ENCODE measurements around the gene STARD8. TPM values are rescaled to one million over a fixed set of nuclear protein-coding genes. Genes with fewer than 3 reads are reported as not detected.
"Not testable (repeated sequence)": the region's sequence is repeated elsewhere in the genome, so short reads cannot be mapped to it uniquely, and the experiment has no call there.

The STARD8 gene
- polyA plus RNA-seq, 1 donor = 2.6 TPM

- no peaks in the 10 kb centered on the region for H3K27me3 ChIP-seq (ENCODE audit: control insufficient read depth, insufficient read depth, low read length)
- H3K27ac ChIP-seq (ENCODE audit: low read length) = no peak overlapping the region
- H3K4me1 ChIP-seq (ENCODE audit: control insufficient read depth, insufficient read depth, low read length) = no peaks in the 10 kb centered on the region
- H3K9me3 ChIP-seq (ENCODE audit: control insufficient read depth, low read depth, low read length) = no peaks in the 10 kb centered on the region
- no peak for DNase-seq
- no peaks in the 10 kb centered on the region for H3K36me3 ChIP-seq (ENCODE audit: control insufficient read depth, insufficient read depth, low read length)
- no peak overlapping the region for H3K4me3 ChIP-seq (ENCODE audit: low read length)
- no CpG with 5 or more reads among the region's 4 CpGs for WGBS (ENCODE audit: insufficient coverage, low lambda C conversion rate)
Observed at GRCh38 chrX:68725756-68726365, 78.4 kb downstream of the STARD8 start.

GRCh38 chrX:68726366-68726765 is 78.9 kb downstream of the STARD8 start:
- WGBS (ENCODE audit: insufficient coverage, low lambda C conversion rate) = no CpG with 5 or more reads among the region's 7 CpGs

GRCh38 chrX:68727696-68728095 is 80.2 kb downstream of the STARD8 start:
- DNase-seq = no peak

More at GRCh38 chrX:68726366-68726765, 78.9 kb downstream of the STARD8 start:
- Histone ChIP-seq H3K4me1 (ENCODE audit: control insufficient read depth, insufficient read depth, low read length) (no peaks in the 10 kb centered on the region), H3K9me3 (ENCODE audit: control insufficient read depth, low read depth, low read length) (no peaks in the 10 kb centered on the region), H3K27ac (ENCODE audit: low read length) (no peak overlapping the region), H3K36me3 (ENCODE audit: control insufficient read depth, insufficient read depth, low read length) (no peaks in the 10 kb centered on the region), H3K4me3 (ENCODE audit: low read length) (no peak overlapping the region), H3K27me3 (ENCODE audit: control insufficient read depth, insufficient read depth, low read length) (no peaks in the 10 kb centered on the region)
- DNase-seq = no peak

GRCh38 chrX:68728186-68728585 is 80.7 kb downstream of the STARD8 start:
- no peak for DNase-seq

More at GRCh38 chrX:68727696-68728095, 80.2 kb downstream of the STARD8 start:
- no CpG with 5 or more reads among the region's 4 CpGs for WGBS (ENCODE audit: insufficient coverage, low lambda C conversion rate)
- no peaks in the 10 kb centered on the region for H3K4me1 ChIP-seq (ENCODE audit: control insufficient read depth, insufficient read depth, low read length)
- no peaks in the 10 kb centered on the region for H3K27me3 ChIP-seq (ENCODE audit: control insufficient read depth, insufficient read depth, low read length)
- no peaks in the 10 kb centered on the region for H3K9me3 ChIP-seq (ENCODE audit: control insufficient read depth, low read depth, low read length)
- H3K27ac ChIP-seq (ENCODE audit: low read length) = no peak overlapping the region
- no peaks in the 10 kb centered on the region for H3K36me3 ChIP-seq (ENCODE audit: control insufficient read depth, insufficient read depth, low read length)
- H3K4me3 ChIP-seq (ENCODE audit: low read length) = no peak overlapping the region

GRCh38 chrX:68731254-68731653 is 83.8 kb downstream of the STARD8 start:
- H3K4me1 ChIP-seq (ENCODE audit: control insufficient read depth, insufficient read depth, low read length) = no peaks in the 10 kb centered on the region
- WGBS (ENCODE audit: insufficient coverage, low lambda C conversion rate) = no CpG with 5 or more reads among the region's 2 CpGs
- no peak for DNase-seq
- H3K27ac ChIP-seq (ENCODE audit: low read length) = no peak overlapping the region
- H3K4me3 ChIP-seq (ENCODE audit: low read length) = no peak overlapping the region
- H3K9me3 ChIP-seq (ENCODE audit: control insufficient read depth, low read depth, low read length) = no peaks in the 10 kb centered on the region
- H3K36me3 ChIP-seq (ENCODE audit: control insufficient read depth, insufficient read depth, low read length) = no peaks in the 10 kb centered on the region
- no peaks in the 10 kb centered on the region for H3K27me3 ChIP-seq (ENCODE audit: control insufficient read depth, insufficient read depth, low read length)

More at GRCh38 chrX:68728186-68728585, 80.7 kb downstream of the STARD8 start:
- Histone ChIP-seq H3K36me3 (ENCODE audit: control insufficient read depth, insufficient read depth, low read length) (no peaks in the 10 kb centered on the region), H3K27ac (ENCODE audit: low read length) (no peak overlapping the region), H3K4me3 (ENCODE audit: low read length) (no peak overlapping the region), H3K4me1 (ENCODE audit: control insufficient read depth, insufficient read depth, low read length) (no peaks in the 10 kb centered on the region), H3K27me3 (ENCODE audit: control insufficient read depth, insufficient read depth, low read length) (no peaks in the 10 kb centered on the region), H3K9me3 (ENCODE audit: control insufficient read depth, low read depth, low read length) (no peaks in the 10 kb centered on the region)
- WGBS (ENCODE audit: insufficient coverage, low lambda C conversion rate) = no CpG with 5 or more reads among the region's 5 CpGs

- no peaks in the 10 kb centered on the region for H3K4me1 ChIP-seq (ENCODE audit: control insufficient read depth, insufficient read depth, low read length)
- H3K9me3 ChIP-seq (ENCODE audit: control insufficient read depth, low read depth, low read length) = no peaks in the 10 kb centered on the region
- no CpG with 5 or more reads among the region's 4 CpGs for WGBS (ENCODE audit: insufficient coverage, low lambda C conversion rate)
- H3K27me3 ChIP-seq (ENCODE audit: control insufficient read depth, insufficient read depth, low read length) = no peaks in the 10 kb centered on the region
- H3K27ac ChIP-seq (ENCODE audit: low read length) = no peak overlapping the region
- peak; percentile 17 to 31 for DNase-seq
- no peak overlapping the region for H3K4me3 ChIP-seq (ENCODE audit: low read length)
- no peaks in the 10 kb centered on the region for H3K36me3 ChIP-seq (ENCODE audit: control insufficient read depth, insufficient read depth, low read length)
Observed at GRCh38 chrX:68732906-68733493, 85.5 kb downstream of the STARD8 start.

- Histone ChIP-seq H3K36me3 (ENCODE audit: control insufficient read depth, insufficient read depth, low read length) (no peaks in the 10 kb centered on the region), H3K4me3 (ENCODE audit: low read length) (no peak overlapping the region), H3K4me1 (ENCODE audit: control insufficient read depth, insufficient read depth, low read length) (no peaks in the 10 kb centered on the region), H3K27me3 (ENCODE audit: control insufficient read depth, insufficient read depth, low read length) (no peaks in the 10 kb centered on the region), H3K27ac (ENCODE audit: low read length) (no peak overlapping the region), H3K9me3 (ENCODE audit: control insufficient read depth, low read depth, low read length) (no peaks in the 10 kb centered on the region)
- no peak for DNase-seq
- WGBS (ENCODE audit: insufficient coverage, low lambda C conversion rate) = 83% methylated on average over 1 of the region's 1 CpG
Observed at GRCh38 chrX:68735266-68735665, 87.8 kb downstream of the STARD8 start.

- DNase-seq; H3K4me3 ChIP-seq (ENCODE audit: low read length); H3K36me3 ChIP-seq (ENCODE audit: control insufficient read depth, insufficient read depth, low read length); H3K4me1 ChIP-seq (ENCODE audit: control insufficient read depth, insufficient read depth, low read length); H3K9me3 ChIP-seq (ENCODE audit: control insufficient read depth, low read depth, low read length); H3K27ac ChIP-seq (ENCODE audit: low read length); H3K27me3 ChIP-seq (ENCODE audit: control insufficient read depth, insufficient read depth, low read length): not testable (repeated sequence)
- no CpG with 5 or more reads among the region's 3 CpGs for whole genome bisulfite sequencing (ENCODE audit: insufficient coverage, low lambda C conversion rate)
Observed at GRCh38 chrX:68741864-68742263, 94.4 kb downstream of the STARD8 start.

GRCh38 chrX:68743754-68744153 is 96.3 kb downstream of the STARD8 start:
- Histone ChIP-seq H3K36me3 (ENCODE audit: control insufficient read depth, insufficient read depth, low read length) (no peaks in the 10 kb centered on the region), H3K4me3 (ENCODE audit: low read length) (no peak overlapping the region), H3K27me3 (ENCODE audit: control insufficient read depth, insufficient read depth, low read length) (no peaks in the 10 kb centered on the region), H3K9me3 (ENCODE audit: control insufficient read depth, low read depth, low read length) (no peaks in the 10 kb centered on the region), H3K27ac (ENCODE audit: low read length) (no peak overlapping the region), H3K4me1 (ENCODE audit: control insufficient read depth, insufficient read depth, low read length) (no peaks in the 10 kb centered on the region)
- WGBS (ENCODE audit: insufficient coverage, low lambda C conversion rate) = no CpG with 5 or more reads among the region's 1 CpG
- DNase-seq = no peak

- H3K27ac ChIP-seq (ENCODE audit: low read length) = no peak overlapping the region
- no peak for DNase-seq
- H3K27me3 ChIP-seq (ENCODE audit: control insufficient read depth, insufficient read depth, low read length) = no peaks in the 10 kb centered on the region
- no CpG with 5 or more reads among the region's 5 CpGs for WGBS (ENCODE audit: insufficient coverage, low lambda C conversion rate)
- no peaks in the 10 kb centered on the region for H3K36me3 ChIP-seq (ENCODE audit: control insufficient read depth, insufficient read depth, low read length)
- no peaks in the 10 kb centered on the region for H3K9me3 ChIP-seq (ENCODE audit: control insufficient read depth, low read depth, low read length)
- H3K4me3 ChIP-seq (ENCODE audit: low read length) = no peak overlapping the region
- H3K4me1 ChIP-seq (ENCODE audit: control insufficient read depth, insufficient read depth, low read length) = no peaks in the 10 kb centered on the region
Observed at GRCh38 chrX:68746988-68747387, 99.5 kb downstream of the STARD8 start.

- no peaks in the 10 kb centered on the region for H3K9me3 ChIP-seq (ENCODE audit: control insufficient read depth, low read depth, low read length)
- no peak overlapping the region for H3K27ac ChIP-seq (ENCODE audit: low read length)
- no peaks in the 10 kb centered on the region for H3K4me1 ChIP-seq (ENCODE audit: control insufficient read depth, insufficient read depth, low read length)
- DNase-seq = no peak
- no peaks in the 10 kb centered on the region for H3K36me3 ChIP-seq (ENCODE audit: control insufficient read depth, insufficient read depth, low read length)
- no CpG with 5 or more reads among the region's 7 CpGs for WGBS (ENCODE audit: insufficient coverage, low lambda C conversion rate)
- no peaks in the 10 kb centered on the region for H3K27me3 ChIP-seq (ENCODE audit: control insufficient read depth, insufficient read depth, low read length)
- H3K4me3 ChIP-seq (ENCODE audit: low read length) = no peak overlapping the region
Observed at GRCh38 chrX:68748030-68748429, 100.6 kb downstream of the STARD8 start.

Data from large intestine (tissue), 3 donors.